Erythroblast (primary cell): ENCODE results near the gene ANKDD1B.
"Not testable (repeated sequence)": the region's sequence is repeated elsewhere in the genome, so short reads cannot be mapped to it uniquely, and the experiment has no call there.

Experiments
- DNase-seq, 2 experiments: peaks; one replicate each; lab custom pipeline; 2025; lab: John Stamatoyannopoulos, UW
- GATA1 ChIP-seq: IDR thresholded peaks from 2 replicates; pipeline ENCODE4 v1.6.1; 2011; ENCODE audit warnings: low read depth, mild to moderate bottlenecking, control low read depth, low read length, moderate library complexity
- POLR2A ChIP-seq: IDR thresholded peaks from 2 replicates; pipeline ENCODE4 v1.6.1; 2011; ENCODE audit warnings: mild to moderate bottlenecking, low read length

ANKDD1B gene

GRCh38 chr5:75690669-75691068, 79.4 kb downstream of the ANKDD1B start:
- no peak for DNase-seq
- no peak for TF ChIP-seq GATA1

- TF ChIP-seq POLR2A (no peak), GATA1 (no peak)
- no peak for DNase-seq
These were observed 83.5 kb downstream of the ANKDD1B start for GRCh38 chr5:75694781-75695180.

- not testable (repeated sequence) for DNase-seq
These were observed 84.5 kb downstream of the ANKDD1B start for GRCh38 chr5:75695472-75696351.

- no peak for TF ChIP-seq GATA1
- no peak for DNase-seq
These were observed 90.6 kb downstream of the ANKDD1B start for GRCh38 chr5:75701856-75702255.

GRCh38 chr5:75706016-75706415, 94.8 kb downstream of the ANKDD1B start:
- TF ChIP-seq POLR2A (no peak), GATA1 (no peak)
- peak in 1 of 2 experiments; percentile 27 for DNase-seq

- TF ChIP-seq POLR2A = peak; percentile 27
- no peak for TF ChIP-seq GATA1
- peak; percentile 84 to 85 for DNase-seq
These were observed 95.5 kb downstream of the ANKDD1B start for GRCh38 chr5:75706775-75707174.

- DNase-seq = peak; percentile 61 to 77
- no peak for TF ChIP-seq POLR2A
- TF ChIP-seq GATA1 = no peak
These were observed 96.8 kb downstream of the ANKDD1B start for GRCh38 chr5:75707911-75708509.

- DNase-seq = peak in 1 of 2 experiments; percentile 42
- TF ChIP-seq POLR2A = no peak
- no peak for TF ChIP-seq GATA1
These were observed 99.4 kb downstream of the ANKDD1B start for GRCh38 chr5:75710637-75711036.

GRCh38 chr5:75711151-75711550, 99.9 kb downstream of the ANKDD1B start:
- TF ChIP-seq GATA1 (no peak), POLR2A (no peak)
- DNase-seq = peak; percentile 36 to 47

GRCh38 chr5:75712091-75712490, 100.8 kb downstream of the ANKDD1B start:
- TF ChIP-seq GATA1 (no peak), POLR2A (no peak)
- DNase-seq = peak; percentile 60 to 62

- DNase-seq = peak in 1 of 2 experiments; percentile 61
These were observed 105.4 kb downstream of the ANKDD1B start for GRCh38 chr5:75716715-75717081.

GRCh38 chr5:75717082-75717922, 106.0 kb downstream of the ANKDD1B start, which contains the start of gene POC5:
Gene POC5, minus strand, starts transcription at chr5:75717437. Its CDS starts 4,500 bp downstream, at chr5:75712937.
- TF ChIP-seq GATA1 (no peak), POLR2A (peak; percentile 93)
- peak; percentile 97 to 99 for DNase-seq

More at GRCh38 chr5:75716715-75717081, 105.4 kb downstream of the ANKDD1B start:
- TF ChIP-seq GATA1 = no peak
- TF ChIP-seq POLR2A = no peak

- DNase-seq = no peak
- TF ChIP-seq GATA1 (no peak), POLR2A (no peak)
These were observed 109.6 kb downstream of the ANKDD1B start for GRCh38 chr5:75720882-75721281.
